Measurements from ENCODE around the gene ZNF672. TPM values are rescaled to one million over a fixed set of nuclear protein-coding genes. Genes with fewer than 3 reads are reported as not detected.
"Not testable (repeated sequence)": the region's sequence is repeated elsewhere in the genome, so short reads cannot be mapped to it uniquely, and the experiment has no call there.

The ZNF672 gene
- total and polyA plus RNA-seq, 2 experiments from 2014 or later, result 19.0 to 30.7 TPM

DNA sequence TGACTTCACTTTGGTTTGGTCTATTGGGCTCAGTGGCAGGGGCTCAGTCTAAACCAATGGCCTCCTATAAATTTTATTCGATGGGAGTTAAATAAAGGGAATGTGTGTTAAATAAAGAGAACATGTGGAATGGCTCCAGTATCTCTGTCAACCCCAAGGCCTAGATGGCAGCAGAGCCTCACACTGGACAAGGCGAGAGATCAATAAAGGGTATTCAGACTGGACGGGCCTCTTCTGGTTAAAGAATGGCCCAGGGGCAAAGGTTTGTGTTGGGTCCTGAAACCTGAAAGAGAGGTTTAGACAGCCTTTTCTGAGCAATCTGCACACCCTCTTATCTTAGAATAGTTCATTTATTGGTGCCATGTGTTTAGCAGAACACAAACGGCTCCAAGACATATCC, 47.0 kb upstream of the ZNF672 start:
- DNase-seq (ENCODE audit: low spot score), result no peak
- no peak overlapping the region for H2AFZ ChIP-seq
- no peaks in the 10 kb centered on the region for H3K9me2 ChIP-seq (replicated peaks; ENCODE audit: insufficient read depth)
- no peaks in the 10 kb centered on the region for H3K9me3 ChIP-seq (ENCODE audit: low read depth)
- TF ChIP-seq EZH2phosphoT487 (IDR thresholded peaks at IDR 0.05; ENCODE audit: low read depth, severe bottlenecking, unreplicated experiment) (no peak), EZH2 (IDR thresholded peaks at IDR 0.05; ENCODE audit: borderline replicate concordance) (no peak)
- TF ChIP-seq, protein P1, sequence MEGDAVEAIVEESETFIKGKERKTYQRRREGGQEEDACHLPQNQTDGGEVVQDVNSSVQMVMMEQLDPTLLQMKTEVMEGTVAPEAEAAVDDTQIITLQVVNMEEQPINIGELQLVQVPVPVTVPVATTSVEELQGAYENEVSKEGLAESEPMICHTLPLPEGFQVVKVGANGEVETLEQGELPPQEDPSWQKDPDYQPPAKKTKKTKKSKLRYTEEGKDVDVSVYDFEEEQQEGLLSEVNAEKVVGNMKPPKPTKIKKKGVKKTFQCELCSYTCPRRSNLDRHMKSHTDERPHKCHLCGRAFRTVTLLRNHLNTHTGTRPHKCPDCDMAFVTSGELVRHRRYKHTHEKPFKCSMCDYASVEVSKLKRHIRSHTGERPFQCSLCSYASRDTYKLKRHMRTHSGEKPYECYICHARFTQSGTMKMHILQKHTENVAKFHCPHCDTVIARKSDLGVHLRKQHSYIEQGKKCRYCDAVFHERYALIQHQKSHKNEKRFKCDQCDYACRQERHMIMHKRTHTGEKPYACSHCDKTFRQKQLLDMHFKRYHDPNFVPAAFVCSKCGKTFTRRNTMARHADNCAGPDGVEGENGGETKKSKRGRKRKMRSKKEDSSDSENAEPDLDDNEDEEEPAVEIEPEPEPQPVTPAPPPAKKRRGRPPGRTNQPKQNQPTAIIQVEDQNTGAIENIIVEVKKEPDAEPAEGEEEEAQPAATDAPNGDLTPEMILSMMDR (IDR thresholded peaks at IDR 0.05; ENCODE audit: poor library complexity), result no peak
- WGBS (ENCODE audit: low lambda C conversion rate, missing lambda C conversion rate), result 78% methylated on average over 4 of the region's 4 CpGs
- no peak overlapping the region for H3K27ac ChIP-seq
- no peaks in the 10 kb centered on the region for H4K20me1 ChIP-seq (ENCODE audit: insufficient read depth, poor library complexity, severe bottlenecking)
- H3K4me2 ChIP-seq, result no peak overlapping the region
- no peak overlapping the region for H3K4me3 ChIP-seq
- H3K79me2 ChIP-seq, result no peaks in the 10 kb centered on the region
- H3K36me3 ChIP-seq (replicated peaks; ENCODE audit: insufficient read depth, low read depth), result no peaks in the 10 kb centered on the region
- H3K4me1 ChIP-seq (ENCODE audit: insufficient read depth), result no peaks in the 10 kb centered on the region
- H3K27me3 ChIP-seq, result no peaks in the 10 kb centered on the region

DNA sequence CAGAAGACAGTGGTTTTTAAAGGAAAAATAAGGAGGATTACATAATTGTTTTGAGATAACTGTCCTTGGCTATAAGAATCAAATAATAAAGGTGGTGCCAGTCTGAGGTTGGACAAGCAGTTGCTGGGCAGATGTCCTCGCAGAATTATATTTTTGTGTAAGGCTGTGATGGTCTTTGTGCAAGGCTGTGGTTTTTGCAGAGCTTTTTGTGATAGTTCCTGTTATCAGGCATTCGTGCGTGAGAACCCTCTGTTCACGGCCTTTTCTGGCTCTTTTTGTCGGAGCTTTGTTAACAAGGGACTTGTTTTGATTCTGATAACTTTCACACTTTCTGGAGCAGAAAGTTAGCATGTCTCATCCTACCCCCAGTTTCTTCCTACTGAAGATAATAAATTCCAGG, 45.7 kb upstream of the ZNF672 start:
- Histone ChIP-seq H3K9me3 (ENCODE audit: low read depth) (no peaks in the 10 kb centered on the region), H2AFZ (no peak overlapping the region), H3K4me3 (no peak overlapping the region), H3K27ac (no peak overlapping the region), H3K4me2 (no peak overlapping the region), H3K4me1 (ENCODE audit: insufficient read depth) (no peaks in the 10 kb centered on the region), H3K79me2 (no peaks in the 10 kb centered on the region), H3K36me3 (replicated peaks; ENCODE audit: insufficient read depth, low read depth) (no peaks in the 10 kb centered on the region), H3K9me2 (replicated peaks; ENCODE audit: insufficient read depth) (no peaks in the 10 kb centered on the region), H4K20me1 (ENCODE audit: insufficient read depth, poor library complexity, severe bottlenecking) (no peaks in the 10 kb centered on the region), H3K27me3 (no peaks in the 10 kb centered on the region)
- no peak for DNase-seq (ENCODE audit: low spot score)
- TF ChIP-seq, protein P1 (IDR thresholded peaks at IDR 0.05; ENCODE audit: poor library complexity), result no peak
- TF ChIP-seq EZH2 (IDR thresholded peaks at IDR 0.05; ENCODE audit: borderline replicate concordance) (no peak), EZH2phosphoT487 (IDR thresholded peaks at IDR 0.05; ENCODE audit: low read depth, severe bottlenecking, unreplicated experiment) (no peak)
- 86% methylated on average over 5 of the region's 5 CpGs for WGBS (ENCODE audit: low lambda C conversion rate, missing lambda C conversion rate)

DNA sequence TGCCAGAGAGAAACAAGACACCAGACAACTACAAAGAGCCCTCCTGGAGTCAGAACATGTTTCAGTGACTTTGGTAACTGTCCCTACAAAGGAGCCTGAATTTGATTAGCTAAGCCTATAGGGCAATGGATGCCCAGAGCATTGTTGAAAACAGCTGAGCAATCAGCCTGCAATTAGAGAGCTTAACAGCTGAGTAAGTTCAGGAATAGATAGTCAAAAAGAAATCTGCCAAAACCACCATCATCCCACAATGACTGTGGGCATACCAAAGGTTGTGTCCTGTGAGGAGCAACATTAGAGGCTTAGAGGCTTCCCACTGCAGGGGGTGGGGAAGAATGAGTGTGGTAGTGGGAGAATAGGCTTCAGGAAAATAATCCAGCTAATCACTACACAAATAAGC, 44.4 kb upstream of the ZNF672 start:
- Histone ChIP-seq H3K4me2 (no peak overlapping the region), H3K4me1 (ENCODE audit: insufficient read depth) (no peaks in the 10 kb centered on the region), H3K9me3 (ENCODE audit: low read depth) (no peaks in the 10 kb centered on the region), H3K36me3 (replicated peaks; ENCODE audit: insufficient read depth, low read depth) (no peaks in the 10 kb centered on the region), H3K4me3 (no peak overlapping the region), H3K27ac (no peak overlapping the region), H3K27me3 (no peaks in the 10 kb centered on the region), H2AFZ (no peak overlapping the region), H3K79me2 (no peaks in the 10 kb centered on the region), H3K9me2 (replicated peaks; ENCODE audit: insufficient read depth) (no peaks in the 10 kb centered on the region), H4K20me1 (ENCODE audit: insufficient read depth, poor library complexity, severe bottlenecking) (no peaks in the 10 kb centered on the region)
- DNase-seq (ENCODE audit: low spot score), result no peak
- TF ChIP-seq EZH2phosphoT487 (IDR thresholded peaks at IDR 0.05; ENCODE audit: low read depth, severe bottlenecking, unreplicated experiment) (no peak), EZH2 (IDR thresholded peaks at IDR 0.05; ENCODE audit: borderline replicate concordance) (no peak)
- TF ChIP-seq, protein P1 (IDR thresholded peaks at IDR 0.05; ENCODE audit: poor library complexity), result no peak

DNA sequence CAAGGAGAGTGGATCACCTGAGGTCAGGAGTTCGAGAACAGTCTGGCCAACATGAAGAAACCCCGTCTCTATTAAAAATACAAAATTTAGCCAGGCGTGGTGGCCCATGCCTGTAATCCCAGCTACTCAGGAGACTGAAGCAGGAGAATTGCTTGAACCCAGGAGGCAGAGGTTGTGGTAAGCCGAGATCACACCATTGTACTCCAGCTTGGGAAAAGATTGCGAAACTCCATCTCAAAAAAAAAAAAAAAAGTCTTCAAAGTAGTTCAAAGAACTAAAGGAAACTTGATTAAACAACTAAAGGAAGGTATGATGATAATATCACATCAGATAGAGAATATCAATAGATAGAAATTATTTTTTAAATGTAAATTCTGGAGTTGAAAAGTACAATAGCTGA, 43.4 kb upstream of the ZNF672 start:
- DNase-seq (ENCODE audit: low spot score); H3K9me2 ChIP-seq (replicated peaks; ENCODE audit: insufficient read depth); H3K27ac ChIP-seq; H3K36me3 ChIP-seq (replicated peaks; ENCODE audit: insufficient read depth, low read depth); H3K9me3 ChIP-seq (ENCODE audit: low read depth); H3K27me3 ChIP-seq; H3K4me1 ChIP-seq (ENCODE audit: insufficient read depth); H2AFZ ChIP-seq; H3K4me3 ChIP-seq; H3K79me2 ChIP-seq; H4K20me1 ChIP-seq (ENCODE audit: insufficient read depth, poor library complexity, severe bottlenecking); H3K4me2 ChIP-seq: not testable (repeated sequence)
- 77% methylated on average over 5 of the region's 5 CpGs for WGBS (ENCODE audit: low lambda C conversion rate, missing lambda C conversion rate)
